HCT116 (cell line): ENCODE results near the gene MCM9. TPM values are rescaled to one million over a fixed set of nuclear protein-coding genes. Genes with fewer than 3 reads are reported as not detected.

ENCODE experiments used
- ATAC-seq: fragments of 200-7000 bp; cut with Tn5 transposase; 2 replicates; pipeline ENCODE4 v1.9.1; 2020; ENCODE audit warnings: mild to moderate bottlenecking, moderate library complexity
- BruUV-seq: library from RNA; stranded (reverse); fragments of 400-500 nt; replicated peaks from 2 replicates; lab custom pipeline; 2021; lab: Mats Ljungman, UMichigan
- CTCF ChIA-PET: fragments of 300-600 bp; sonication (Branson Sonifier 250); formaldehyde crosslinking; loops from one replicate; lab custom pipeline; 2021; ENCODE audit warnings: antibody characterized with exemption; lab: Charles Lee
- POLR2A ChIA-PET: fragments of 300-600, 350-600 bp; sonication (Branson Sonifier 250); formaldehyde crosslinking; loops from one replicate; lab custom pipeline; 2021; ENCODE audit warnings: antibody characterized with exemption; lab: Charles Lee
- RAD21 ChIA-PET, 2 experiments: fragments of 300-600 bp; sonication (Branson Sonifier 250); formaldehyde crosslinking; loops; one replicate each; lab custom pipeline; 2023; ENCODE audit warnings: low total read pairs in 2 of 2; ENCODE audit not compliant: uncharacterized antibody in 2 of 2, unreplicated experiment in 2 of 2, low non-redundant PET in 1 of 2; lab: Charles Lee
- DNase-seq: peaks from one replicate; pipeline ENCODE4 v3.0.0-alpha.2; 2010; ENCODE audit warnings: low read depth, low spot score
- H2AFZ ChIP-seq: fragments of 200-600 bp; shearing (Covaris generic), sonication (generic); 2 replicates; pipeline ENCODE4 v1.6.1; 2017; ENCODE audit warnings: low read depth, mixed run types, mixed read lengths, antibody characterized with exemption, low read length; ENCODE audit not compliant: poor library complexity, severe bottlenecking
- H3K27ac ChIP-seq: 2 replicates; pipeline ENCODE4 v1.5.1; 2012; ENCODE audit warnings: low read depth, low read length
- H3K27me3 ChIP-seq: fragments of 200-600 bp; sonication (generic); 2 replicates; pipeline ENCODE4 v1.6.1; 2016; ENCODE audit warnings: mixed run types, low read length, mixed read lengths; ENCODE audit not compliant: insufficient read depth
- H3K36me3 ChIP-seq, 2 experiments: fragments of 200-500 bp in 1 of 2; fragments of 200-600 bp in 1 of 2; sonication (Bioruptor generic) in 1 of 2; sonication (generic) in 1 of 2; 2 replicates each; pipeline versions ENCODE4 v1.5.1 to v1.6.1; 2014 to 2016; ENCODE audit warnings: low read length in 2 of 2, inconsistent platforms in 1 of 2, mixed read lengths in 1 of 2, mixed run types in 1 of 2; ENCODE audit not compliant: insufficient read depth in 2 of 2, control insufficient read depth in 1 of 2
- H3K4me1 ChIP-seq, 2 experiments: fragments of 200-600 bp in 1 of 2; sonication (generic) in 1 of 2; 2 replicates each; pipeline versions ENCODE4 v1.5.1 to v1.6.1; 2012 to 2017; ENCODE audit warnings: low read length in 2 of 2, inconsistent platforms in 1 of 2, mild to moderate bottlenecking in 1 of 2, mixed read lengths in 1 of 2, mixed run types in 1 of 2, moderate library complexity in 1 of 2; ENCODE audit not compliant: insufficient read depth in 2 of 2, control insufficient read depth in 1 of 2
- H3K4me2 ChIP-seq: fragments of 200-600 bp; sonication (generic); 2 replicates; pipeline ENCODE4 v1.6.1; 2017; ENCODE audit warnings: mixed run types, low read length, mixed read lengths
- H3K4me3 ChIP-seq, 2 experiments: fragments of 200-600 bp in 1 of 2; sonication (generic) in 1 of 2; replicated peaks in 1 of 2; 2 replicates each; pipeline ENCODE4 v1.5.1; 2011 to 2016; ENCODE audit warnings: low read length in 2 of 2, control low read depth in 1 of 2, low read depth in 1 of 2, mild to moderate bottlenecking in 1 of 2, mixed read lengths in 1 of 2, mixed run types in 1 of 2
- H3K79me2 ChIP-seq: fragments of 200-600 bp; sonication (generic); 2 replicates; pipeline ENCODE4 v1.6.1; 2017; ENCODE audit warnings: mild to moderate bottlenecking, mixed run types, low read length, moderate library complexity, mixed read lengths; ENCODE audit not compliant: insufficient read depth
- H3K9ac ChIP-seq: fragments of 200-600 bp; sonication (generic); 2 replicates; pipeline ENCODE4 v1.6.1; 2016; ENCODE audit warnings: low read length, mixed read lengths
- H3K9me2 ChIP-seq: fragments of 200-600 bp; sonication (generic), shearing (Covaris generic); 2 replicates; pipeline ENCODE4 v1.6.1; 2017; ENCODE audit warnings: mixed run types, mild to moderate bottlenecking, moderate library complexity; ENCODE audit not compliant: insufficient read depth
- H3K9me3 ChIP-seq, 2 experiments: fragments of 200-500 bp in 1 of 2; fragments of 200-600 bp in 1 of 2; sonication (Bioruptor generic) in 1 of 2; sonication (generic) in 1 of 2; 2 replicates each; pipeline ENCODE4 v1.6.1; 2014 to 2017; ENCODE audit warnings: low read length in 2 of 2, mixed read lengths in 2 of 2, inconsistent platforms in 1 of 2, low read depth in 1 of 2, mild to moderate bottlenecking in 1 of 2, mixed run types in 1 of 2, moderate library complexity in 1 of 2; ENCODE audit not compliant: control insufficient read depth in 1 of 2, insufficient read depth in 1 of 2
- H4K20me1 ChIP-seq: fragments of 200-600 bp; sonication (generic), shearing (Covaris generic); 2 replicates; pipeline ENCODE4 v1.6.1; 2017; ENCODE audit warnings: mixed run types, mild to moderate bottlenecking, moderate library complexity; ENCODE audit not compliant: insufficient read depth
- intact Hi-C: fragments of 100-400 bp; cut with micrococcal nuclease; formaldehyde crosslinking; loops from 2 replicates; pipeline ENCODE4 v1.10.0; 2022
- total RNA-seq: library from RNA; stranded (reverse); gene quantifications from one replicate; pipeline ENCODE4 v1.2.1, GENCODE V29; 2021; ENCODE audit not compliant: unreplicated experiment
- TF ChIP-seq, protein P1 (sequence below): IDR thresholded peaks from 2 replicates; pipeline ENCODE4 v1.6.1; 2012; ENCODE audit warnings: low read depth

The MCM9 gene
- total RNA-seq, 1 experiment from 2014 or later, result 13.6 TPM

DNA sequence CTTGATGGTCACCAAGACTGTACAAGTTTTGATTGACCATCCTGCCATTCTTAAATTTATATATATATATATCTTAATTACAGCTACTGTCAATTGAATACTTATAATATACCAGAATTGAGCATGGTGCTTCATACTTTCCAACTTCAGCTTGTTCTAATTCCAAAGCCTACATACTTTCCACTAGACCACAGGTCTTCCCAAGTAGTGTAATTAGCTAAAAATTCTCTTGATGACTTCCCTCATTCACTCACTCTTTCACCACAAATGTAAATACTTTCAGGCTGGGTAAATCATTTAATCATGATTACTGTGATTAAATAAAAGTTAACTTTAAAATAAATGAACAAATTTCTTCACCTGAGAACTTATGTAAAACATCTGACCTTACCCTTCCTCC, 37.6 kb downstream of the MCM9 start:
- peaks cover 7 to 12% of the 10 kb centered on the region in 2 experiments; a peak in 2 of 4 replicates for H3K36me3 ChIP-seq
- H3K27ac ChIP-seq, result peak overlapping the region; percentile 85; the same call in 1 of the 2 replicates
- H2AFZ ChIP-seq, result no peak overlapping the region
- no peak overlapping the region for H3K9ac ChIP-seq
- no TSS peak for BruUV-seq
- peaks cover 81% of the 10 kb centered on the region for H3K79me2 ChIP-seq
- ATAC-seq (no peak), DNase-seq (no peak)
- TF ChIP-seq, protein P1, sequence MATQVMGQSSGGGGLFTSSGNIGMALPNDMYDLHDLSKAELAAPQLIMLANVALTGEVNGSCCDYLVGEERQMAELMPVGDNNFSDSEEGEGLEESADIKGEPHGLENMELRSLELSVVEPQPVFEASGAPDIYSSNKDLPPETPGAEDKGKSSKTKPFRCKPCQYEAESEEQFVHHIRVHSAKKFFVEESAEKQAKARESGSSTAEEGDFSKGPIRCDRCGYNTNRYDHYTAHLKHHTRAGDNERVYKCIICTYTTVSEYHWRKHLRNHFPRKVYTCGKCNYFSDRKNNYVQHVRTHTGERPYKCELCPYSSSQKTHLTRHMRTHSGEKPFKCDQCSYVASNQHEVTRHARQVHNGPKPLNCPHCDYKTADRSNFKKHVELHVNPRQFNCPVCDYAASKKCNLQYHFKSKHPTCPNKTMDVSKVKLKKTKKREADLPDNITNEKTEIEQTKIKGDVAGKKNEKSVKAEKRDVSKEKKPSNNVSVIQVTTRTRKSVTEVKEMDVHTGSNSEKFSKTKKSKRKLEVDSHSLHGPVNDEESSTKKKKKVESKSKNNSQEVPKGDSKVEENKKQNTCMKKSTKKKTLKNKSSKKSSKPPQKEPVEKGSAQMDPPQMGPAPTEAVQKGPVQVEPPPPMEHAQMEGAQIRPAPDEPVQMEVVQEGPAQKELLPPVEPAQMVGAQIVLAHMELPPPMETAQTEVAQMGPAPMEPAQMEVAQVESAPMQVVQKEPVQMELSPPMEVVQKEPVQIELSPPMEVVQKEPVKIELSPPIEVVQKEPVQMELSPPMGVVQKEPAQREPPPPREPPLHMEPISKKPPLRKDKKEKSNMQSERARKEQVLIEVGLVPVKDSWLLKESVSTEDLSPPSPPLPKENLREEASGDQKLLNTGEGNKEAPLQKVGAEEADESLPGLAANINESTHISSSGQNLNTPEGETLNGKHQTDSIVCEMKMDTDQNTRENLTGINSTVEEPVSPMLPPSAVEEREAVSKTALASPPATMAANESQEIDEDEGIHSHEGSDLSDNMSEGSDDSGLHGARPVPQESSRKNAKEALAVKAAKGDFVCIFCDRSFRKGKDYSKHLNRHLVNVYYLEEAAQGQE, result no peak
- ChIA-PET RAD21 (no interaction called here), POLR2A (interaction anchor here (1.1 kb wide), 1 partner anchor 213 kb away, joined by 4 read pairs; no protein-coding TSS in a partner anchor), CTCF (interaction anchor here (0.9 to 1.4 kb wide), 2 partner anchors 12 to 15 kb away, joined by 3 to 7 read pairs; no protein-coding TSS in a partner anchor)
- H3K27me3 ChIP-seq, result no peaks in the 10 kb centered on the region
- peaks cover 12 to 21% of the 10 kb centered on the region in 2 experiments for H3K4me1 ChIP-seq
- intact Hi-C loops, result loop anchor here (10.0 kb wide), 2 partner anchors 243 to 333 kb away; partner anchors contain the start of gene CEP85L
- no peaks in the 10 kb centered on the region for H4K20me1 ChIP-seq
- H3K4me2 ChIP-seq, result no peak overlapping the region
- no peaks in the 10 kb centered on the region for H3K9me3 ChIP-seq
- no peak overlapping the region for H3K4me3 ChIP-seq
- no peaks in the 10 kb centered on the region for H3K9me2 ChIP-seq
